ENCODE data around the gene SZT2.

GRCh38 chr1:43445606-43446387 is 56.1 kb downstream of the SZT2 start:
- no peak for TF ChIP-seq CTCF (IDR thresholded peaks at IDR 0.05; ENCODE audit: insufficient read depth, low read length, poor library complexity, severe bottlenecking)
- no peak for TF ChIP-seq EZH2phosphoT487 (conservative IDR thresholded peaks at IDR 0.05; ENCODE audit: low read length)

Data from SU-DHL-6 (cell line).